Activated naive CD4-positive, alpha-beta T cell treated with anti-CD3 and anti-CD28 coated beads for 36 hours (primary cell): Measurements from ENCODE around the gene CCM2. TPM values are rescaled to one million over a fixed set of nuclear protein-coding genes. Genes with fewer than 3 reads are reported as not detected.
A peak's percentile ranks its signal among the peaks of the same experiment; 100 is the strongest.
"Not testable (repeated sequence)": the region's sequence is repeated elsewhere in the genome, so short reads cannot be mapped to it uniquely, and the experiment has no call there.

Experiments used
- CTCF ChIA-PET: fragments of 350-600 bp; sonication (Branson Sonifier 250); formaldehyde crosslinking; loops from one replicate; lab custom pipeline; 2021; ENCODE audit warnings: antibody characterized with exemption; lab: Charles Lee
- DNase-seq: peaks from one replicate; pipeline ENCODE4 v3.0.0-alpha.2; 2020
- H3K27ac Mint-ChIP-seq: one replicate; pipeline ENCODE4 v1.8.0; 2021; ENCODE audit warnings: mild to moderate bottlenecking, mixed read lengths
- H3K27me3 Mint-ChIP-seq: one replicate; pipeline ENCODE4 v1.8.0; 2021; ENCODE audit warnings: low read depth, mixed read lengths
- H3K36me3 Mint-ChIP-seq: one replicate; pipeline ENCODE4 v1.8.0; 2021; ENCODE audit warnings: low read depth, mixed read lengths
- H3K4me1 Mint-ChIP-seq: one replicate; pipeline ENCODE4 v1.8.0; 2021; ENCODE audit warnings: low read depth, mixed read lengths
- H3K4me3 Mint-ChIP-seq: one replicate; pipeline ENCODE4 v1.8.0; 2021; ENCODE audit warnings: mild to moderate bottlenecking, moderate library complexity, mixed read lengths
- H3K9me3 Mint-ChIP-seq: one replicate; pipeline ENCODE4 v1.8.0; 2021; ENCODE audit warnings: mixed read lengths
- intact Hi-C: fragments of 100-400 bp; cut with micrococcal nuclease; formaldehyde crosslinking; loops from one replicate; pipeline ENCODE4 v1.15.1; 2023
- total RNA-seq, 2 experiments: library from RNA; stranded (reverse); gene quantifications; one replicate each; pipeline ENCODE4 v1.2.3, GENCODE V29; 2021

The CCM2 gene
- total RNA-seq, 2 experiments from 2014 or later: 87.9 to 88.3 TPM

DNA sequence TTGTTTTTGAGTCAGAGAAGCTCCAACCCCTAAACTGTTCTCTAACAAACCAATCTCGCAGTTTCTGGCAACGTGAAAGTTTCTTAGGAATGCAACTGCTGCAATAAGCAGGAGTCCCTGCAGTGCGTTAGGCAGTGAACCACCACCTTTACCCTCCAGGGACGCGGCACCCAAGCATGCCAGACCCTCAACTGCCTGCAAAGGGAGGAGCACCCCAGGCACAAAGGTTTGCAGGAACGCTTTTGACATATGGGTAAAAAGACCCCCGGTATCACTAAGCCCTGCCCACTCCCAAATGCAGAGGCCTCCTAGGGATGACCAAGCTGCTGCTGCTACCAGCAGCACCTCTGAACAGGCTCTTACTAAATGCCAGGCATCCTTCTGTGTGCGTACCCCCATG is 106.8 kb downstream of the CCM2 start:
- peaks cover 40% of the 10 kb centered on the region for H3K4me1 Mint-ChIP-seq
- no peaks in the 10 kb centered on the region for H3K9me3 Mint-ChIP-seq
- intact Hi-C loops: no loop called here
- H3K4me3 Mint-ChIP-seq: no peak overlapping the region
- no peak for DNase-seq
- H3K36me3 Mint-ChIP-seq: peaks cover 51% of the 10 kb centered on the region
- CTCF ChIA-PET: interaction anchor here (0.6 to 1.4 kb wide), 3 partner anchors 29 to 123 kb away, joined by 3 to 4 read pairs (median 4); no protein-coding TSS in a partner anchor
- no peaks in the 10 kb centered on the region for H3K27me3 Mint-ChIP-seq
- H3K27ac Mint-ChIP-seq: no peak overlapping the region

DNA sequence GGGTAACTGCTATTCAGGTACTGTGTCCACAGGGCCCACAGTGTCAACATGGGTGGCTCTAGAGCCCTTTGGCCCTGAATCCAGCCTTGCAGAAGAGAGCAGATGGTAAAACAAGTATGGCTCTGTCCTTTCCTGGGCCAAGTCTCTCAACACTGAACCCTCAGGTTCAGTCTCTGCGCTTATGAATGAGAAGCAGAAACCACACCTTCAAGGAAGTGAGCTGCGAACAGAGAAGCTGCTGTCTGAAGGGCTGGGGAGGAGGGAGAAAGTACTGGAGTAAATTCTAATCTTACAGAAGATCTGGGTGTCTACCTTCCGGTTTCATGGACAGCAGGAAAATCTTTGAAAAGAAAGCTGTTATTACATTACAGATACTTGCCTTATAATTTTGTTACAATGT is 107.4 kb downstream of the CCM2 start:
- CTCF ChIA-PET: interaction anchor here (1.3 to 1.4 kb wide), 2 partner anchors 29 to 124 kb away, joined by 4 read pairs; no protein-coding TSS in a partner anchor
- peaks cover 50% of the 10 kb centered on the region for H3K36me3 Mint-ChIP-seq
- peak overlapping the region; percentile 52 for H3K27ac Mint-ChIP-seq
- no peak for DNase-seq
- intact Hi-C loops: no loop called here
- no peaks in the 10 kb centered on the region for H3K9me3 Mint-ChIP-seq
- no peaks in the 10 kb centered on the region for H3K27me3 Mint-ChIP-seq
- peaks cover 40% of the 10 kb centered on the region for H3K4me1 Mint-ChIP-seq
- peak overlapping the region; percentile 34 for H3K4me3 Mint-ChIP-seq

DNA sequence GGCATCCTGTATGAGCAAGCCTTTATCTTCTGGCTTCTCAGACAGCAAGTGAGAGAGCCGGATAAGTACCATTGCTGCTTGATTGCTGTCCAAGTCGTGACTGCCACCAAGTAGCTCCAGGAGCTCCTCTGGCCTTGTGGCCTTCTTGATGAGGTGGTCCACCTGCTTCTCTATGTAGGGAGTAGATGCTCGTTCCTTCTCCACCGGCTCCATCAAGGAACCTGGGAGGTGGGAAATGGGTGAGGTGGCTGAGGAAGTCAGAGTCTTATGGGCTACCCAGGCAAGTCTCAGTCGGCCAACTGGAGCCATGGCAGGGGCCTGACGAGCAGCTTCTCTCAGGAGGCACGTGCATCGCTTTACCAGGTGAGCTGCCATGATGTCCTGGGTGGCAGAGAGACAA is 108.9 kb downstream of the CCM2 start:
- DNase-seq: no peak
- CTCF ChIA-PET: no interaction called here
- H3K27me3 Mint-ChIP-seq: no peaks in the 10 kb centered on the region
- peak overlapping the region; percentile 65 for H3K27ac Mint-ChIP-seq
- intact Hi-C loops: no loop called here
- H3K4me3 Mint-ChIP-seq: peak overlapping the region; percentile 60
- H3K36me3 Mint-ChIP-seq: peaks cover 45% of the 10 kb centered on the region
- H3K9me3 Mint-ChIP-seq: no peaks in the 10 kb centered on the region
- peaks cover 45% of the 10 kb centered on the region for H3K4me1 Mint-ChIP-seq

DNA sequence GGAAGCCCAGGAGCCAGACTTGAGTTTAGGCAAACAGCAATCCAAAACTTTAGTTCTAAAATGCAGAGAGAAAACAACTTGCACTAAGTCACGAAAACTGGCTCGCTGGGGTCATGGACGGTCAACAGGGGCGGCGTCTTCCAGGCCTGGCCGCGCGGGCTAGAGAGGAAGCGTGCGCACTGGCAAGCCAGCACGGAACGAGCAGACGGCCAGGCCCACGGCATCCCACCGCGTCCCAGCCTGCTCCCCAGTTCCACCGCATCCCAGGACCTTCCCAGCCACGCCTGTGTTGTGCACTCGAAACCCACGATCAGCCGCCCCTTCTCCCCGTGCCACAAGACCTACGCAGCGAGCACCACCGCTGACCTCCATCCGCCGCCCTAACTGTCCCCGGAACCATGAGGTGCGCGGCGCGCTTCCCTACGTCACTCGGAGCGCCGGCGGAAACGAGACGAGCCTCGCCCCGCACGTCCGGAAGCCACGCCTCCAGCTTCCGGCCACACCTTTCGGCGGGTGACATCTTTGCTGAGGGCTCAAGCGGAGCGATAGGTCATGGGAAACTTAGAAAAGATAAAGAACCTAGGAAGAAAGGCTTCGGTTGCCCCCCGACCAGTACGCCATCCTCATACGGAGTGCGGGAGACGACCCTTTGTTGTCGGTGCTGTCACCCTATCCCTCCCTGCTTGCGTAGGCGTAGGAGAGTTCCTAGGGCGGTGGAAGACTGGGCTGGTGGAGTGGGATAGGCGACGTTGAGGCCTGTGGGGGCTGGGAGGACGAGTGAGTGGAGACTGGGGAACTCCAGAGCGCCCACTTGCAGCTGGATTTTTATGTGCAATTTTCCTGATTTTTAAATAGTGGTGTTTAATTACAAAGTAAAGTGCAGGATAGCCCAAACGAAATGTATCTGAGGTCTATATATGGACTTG is 111.6 kb downstream of the CCM2 start, which contains the start of gene TBRG4:
TSS of gene TBRG4 (minus strand) at position 400 of the 926 bp plus-strand sequence. CDS start 2,460 bp downstream, outside the sequence.
- no peaks in the 10 kb centered on the region for H3K9me3 Mint-ChIP-seq
- peaks cover 40% of the 10 kb centered on the region for H3K4me1 Mint-ChIP-seq
- intact Hi-C loops: loop anchor here (1.0 to 2.0 kb wide), 10 partner anchors 25 to 529 kb away; partner anchors contain the start of genes H2AZ2, OGDH, PPIA and PURB
- H3K27ac Mint-ChIP-seq: peak within 1 kb of the TSS; percentile 89
- no peaks in the 10 kb centered on the region for H3K27me3 Mint-ChIP-seq
- peaks cover 36% of the 10 kb centered on the region for H3K36me3 Mint-ChIP-seq
- CTCF ChIA-PET: interaction anchor here (0.8 to 1.8 kb wide), 6 partner anchors 8 to 139 kb away, joined by 3 to 6 read pairs (median 4); no protein-coding TSS in a partner anchor
- peak; percentile 96 for DNase-seq
- peak within 1 kb of the TSS; percentile 85 for H3K4me3 Mint-ChIP-seq

DNA sequence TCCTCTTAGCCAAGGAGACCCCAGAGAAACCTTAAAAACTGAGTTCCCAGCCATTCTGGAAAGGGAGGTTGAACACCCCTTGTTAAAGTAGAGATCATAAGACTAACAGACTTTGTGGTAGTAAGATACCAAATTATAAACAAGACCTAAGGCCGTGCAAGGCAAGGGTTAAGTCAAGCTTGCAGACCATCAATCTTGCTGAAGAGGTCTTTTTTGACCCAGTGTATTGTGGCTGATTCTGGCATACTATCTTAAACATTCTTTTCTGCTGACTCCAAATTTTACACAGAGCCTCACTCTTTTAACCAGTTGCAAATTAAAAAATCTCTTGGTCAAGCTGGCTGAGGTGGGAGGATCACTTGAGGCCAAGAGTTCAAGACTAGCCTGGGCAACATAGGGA is 112.6 kb downstream of the CCM2 start:
- DNase-seq: no peak
- peaks cover 30% of the 10 kb centered on the region for H3K4me1 Mint-ChIP-seq
- CTCF ChIA-PET: interaction anchor here (1.2 kb wide), 1 partner anchor 13 kb away, joined by 3 read pairs; no protein-coding TSS in a partner anchor
- no peaks in the 10 kb centered on the region for H3K9me3 Mint-ChIP-seq
- H3K4me3 Mint-ChIP-seq: peak overlapping the region; percentile 85
- no peaks in the 10 kb centered on the region for H3K27me3 Mint-ChIP-seq
- intact Hi-C loops: no loop called here
- H3K36me3 Mint-ChIP-seq: peaks cover 29% of the 10 kb centered on the region
- H3K27ac Mint-ChIP-seq: peak overlapping the region; percentile 60

DNA sequence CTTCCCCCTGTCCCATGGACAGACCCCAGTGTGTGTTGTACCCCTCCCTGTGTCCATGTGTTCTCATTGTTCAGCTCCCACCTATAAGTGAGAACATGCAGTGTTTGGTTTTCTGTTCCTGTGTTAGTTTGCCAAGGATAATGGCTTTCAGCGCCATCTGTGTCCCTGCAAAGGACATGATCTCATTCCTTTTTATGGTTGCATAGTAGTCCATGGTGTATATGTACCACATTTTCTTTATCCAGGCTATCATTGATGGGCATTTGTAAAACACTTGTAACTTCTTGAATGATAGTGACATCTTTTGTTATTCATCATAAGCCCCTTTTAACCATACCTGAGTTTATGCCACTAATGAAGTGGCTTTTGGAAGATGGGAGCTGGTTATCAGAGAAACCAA is 114.3 kb downstream of the CCM2 start:
- CTCF ChIA-PET: interaction anchor here (1.2 kb wide), 1 partner anchor 21 kb away, joined by 7 read pairs; no protein-coding TSS in a partner anchor
- H3K4me3 Mint-ChIP-seq, intact Hi-C loops, H3K27ac Mint-ChIP-seq, H3K9me3 Mint-ChIP-seq, DNase-seq, H3K27me3 Mint-ChIP-seq: not testable (repeated sequence)
- Mint-ChIP-seq H3K36me3 (peaks cover 16% of the 10 kb centered on the region), H3K4me1 (peaks cover 16% of the 10 kb centered on the region)

DNA sequence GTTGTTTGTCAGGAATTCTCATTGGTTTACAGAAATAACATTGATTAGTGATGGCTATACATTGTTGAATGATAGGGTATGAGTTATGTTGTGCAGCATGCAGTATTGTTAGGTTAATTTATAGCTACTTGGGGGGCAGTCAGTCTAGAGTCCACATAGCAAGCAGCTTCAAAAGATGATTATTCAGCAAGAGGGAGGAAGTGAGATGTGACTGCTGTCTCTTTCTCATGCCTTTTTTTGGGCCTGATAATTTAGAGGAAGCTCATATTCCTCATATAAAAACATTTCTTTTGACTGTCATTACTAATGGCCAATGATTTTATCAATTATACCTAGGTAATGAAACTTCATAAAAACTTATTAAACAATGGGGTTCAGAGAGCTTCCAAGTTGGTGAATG is 114.9 kb downstream of the CCM2 start:
- H3K9me3 Mint-ChIP-seq: no peaks in the 10 kb centered on the region
- DNase-seq: no peak
- CTCF ChIA-PET: interaction anchor here (1.2 to 1.4 kb wide), 2 partner anchors 21 to 258 kb away, joined by 3 to 7 read pairs; no protein-coding TSS in a partner anchor
- H3K36me3 Mint-ChIP-seq: peaks cover 15% of the 10 kb centered on the region
- no peak overlapping the region for H3K27ac Mint-ChIP-seq
- no peak overlapping the region for H3K4me3 Mint-ChIP-seq
- intact Hi-C loops: no loop called here
- peaks cover 13% of the 10 kb centered on the region for H3K4me1 Mint-ChIP-seq
- no peaks in the 10 kb centered on the region for H3K27me3 Mint-ChIP-seq

DNA sequence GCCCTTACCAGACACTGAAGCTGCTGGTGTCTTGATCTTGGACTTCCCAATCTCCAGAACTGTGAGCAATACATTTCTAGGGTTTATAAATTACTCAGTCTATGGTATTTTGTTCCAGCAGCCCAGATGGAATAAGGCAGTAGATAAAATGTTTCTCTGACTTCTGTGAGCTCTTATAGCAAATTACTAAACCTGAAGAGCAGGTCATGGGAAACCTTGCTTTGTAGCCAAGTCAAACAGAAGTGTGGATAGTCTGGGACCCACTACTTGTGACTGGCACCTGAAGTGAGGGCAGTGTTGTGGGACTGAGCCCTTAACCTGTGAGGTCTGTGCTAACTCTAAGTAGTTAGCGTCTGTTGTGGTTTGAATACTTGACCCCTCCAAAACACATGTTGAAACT is 116.0 kb downstream of the CCM2 start:
- Mint-ChIP-seq H3K27me3 (no peaks in the 10 kb centered on the region), H3K4me3 (no peak overlapping the region), H3K36me3 (peaks cover 6% of the 10 kb centered on the region), H3K9me3 (no peaks in the 10 kb centered on the region), H3K4me1 (peaks cover 8% of the 10 kb centered on the region), H3K27ac (no peak overlapping the region)
- CTCF ChIA-PET: interaction anchor here (1.0 to 1.4 kb wide), 3 partner anchors 19 to 259 kb away, joined by 3 to 5 read pairs (median 3); no protein-coding TSS in a partner anchor
- DNase-seq: no peak
- intact Hi-C loops: no loop called here

DNA sequence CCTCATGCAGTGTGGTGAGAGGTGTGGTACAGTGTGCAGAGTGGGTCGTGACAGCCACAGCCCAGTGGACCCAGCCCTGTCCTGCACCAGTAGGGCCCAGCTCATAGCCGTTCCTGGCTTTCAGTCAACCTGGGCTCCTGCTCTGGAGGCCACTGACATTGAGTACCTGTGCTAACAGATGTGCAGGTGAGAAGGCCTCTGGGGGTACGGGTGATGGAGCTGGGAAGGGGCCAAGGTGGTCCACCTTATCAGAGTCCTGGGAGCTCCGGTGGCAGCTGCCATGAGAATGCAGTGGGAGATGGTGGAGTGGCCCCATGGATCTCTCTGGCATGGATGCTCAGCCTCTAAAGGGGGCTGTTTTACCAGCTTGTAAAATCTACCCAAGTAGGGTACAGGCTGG is 117.6 kb downstream of the CCM2 start:
- CTCF ChIA-PET: interaction anchor here (1.9 kb wide), 1 partner anchor 18 kb away, joined by 6 read pairs; no protein-coding TSS in a partner anchor
- Mint-ChIP-seq H3K4me1 (peaks cover 5% of the 10 kb centered on the region), H3K27me3 (no peaks in the 10 kb centered on the region), H3K36me3 (no peaks in the 10 kb centered on the region), H3K4me3 (no peak overlapping the region), H3K27ac (no peak overlapping the region), H3K9me3 (no peaks in the 10 kb centered on the region)
- no peak for DNase-seq
- intact Hi-C loops: no loop called here

DNA sequence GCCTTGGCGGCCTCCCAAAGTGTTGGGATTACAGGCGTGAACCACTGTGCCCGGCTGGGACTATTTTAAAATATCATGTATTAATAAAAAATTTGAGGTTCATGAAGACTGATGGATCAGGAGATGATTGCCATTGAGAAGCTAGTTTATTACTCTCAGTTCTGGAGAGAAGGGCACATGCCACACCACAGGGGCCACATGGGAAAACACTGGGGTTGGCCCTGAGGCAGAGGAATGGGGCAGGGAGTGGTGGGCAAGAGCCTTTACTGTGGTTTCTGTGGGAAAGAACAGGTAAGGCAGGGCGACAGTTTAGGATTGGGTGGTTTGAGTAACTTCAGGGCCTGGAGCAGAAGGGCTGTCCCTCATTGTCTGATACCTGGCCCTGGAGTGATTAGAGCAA is 118.3 kb downstream of the CCM2 start:
- Mint-ChIP-seq H3K27ac (no peak overlapping the region), H3K4me1 (peaks cover 9% of the 10 kb centered on the region), H3K27me3 (no peaks in the 10 kb centered on the region), H3K4me3 (no peak overlapping the region), H3K9me3 (no peaks in the 10 kb centered on the region), H3K36me3 (no peaks in the 10 kb centered on the region)
- CTCF ChIA-PET: interaction anchor here (1.9 kb wide), 1 partner anchor 18 kb away, joined by 6 read pairs; no protein-coding TSS in a partner anchor
- intact Hi-C loops: no loop called here
- DNase-seq: no peak

DNA sequence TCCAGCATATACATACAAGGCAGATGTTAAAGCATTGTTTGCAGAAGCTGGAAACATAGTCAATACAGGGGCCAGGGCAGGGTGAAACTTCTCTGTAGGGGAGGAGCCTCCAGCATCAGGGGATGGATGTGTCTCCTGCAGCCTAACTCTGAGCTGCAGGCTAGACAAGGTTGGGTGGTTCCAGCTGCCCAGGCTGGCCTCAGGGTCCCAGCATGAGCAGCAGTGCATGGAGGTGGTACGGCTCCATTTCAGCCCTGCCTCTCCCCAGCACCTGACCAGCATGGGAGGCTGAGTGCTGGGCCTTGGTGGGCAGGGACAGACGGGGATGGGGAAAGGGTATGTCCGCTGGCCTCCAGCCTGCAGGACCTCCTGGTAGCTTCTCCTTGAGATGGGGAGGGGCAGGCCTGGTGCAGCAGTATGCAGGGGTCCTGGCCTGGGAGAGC is 118.9 kb downstream of the CCM2 start:
- Mint-ChIP-seq H3K4me1 (peaks cover 14% of the 10 kb centered on the region), H3K9me3 (no peaks in the 10 kb centered on the region), H3K4me3 (no peak overlapping the region), H3K36me3 (no peaks in the 10 kb centered on the region), H3K27me3 (no peaks in the 10 kb centered on the region), H3K27ac (no peak overlapping the region)
- DNase-seq: no peak
- CTCF ChIA-PET: interaction anchor here (1.9 kb wide), 1 partner anchor 17 kb away, joined by 6 read pairs; no protein-coding TSS in a partner anchor
- intact Hi-C loops: no loop called here

DNA sequence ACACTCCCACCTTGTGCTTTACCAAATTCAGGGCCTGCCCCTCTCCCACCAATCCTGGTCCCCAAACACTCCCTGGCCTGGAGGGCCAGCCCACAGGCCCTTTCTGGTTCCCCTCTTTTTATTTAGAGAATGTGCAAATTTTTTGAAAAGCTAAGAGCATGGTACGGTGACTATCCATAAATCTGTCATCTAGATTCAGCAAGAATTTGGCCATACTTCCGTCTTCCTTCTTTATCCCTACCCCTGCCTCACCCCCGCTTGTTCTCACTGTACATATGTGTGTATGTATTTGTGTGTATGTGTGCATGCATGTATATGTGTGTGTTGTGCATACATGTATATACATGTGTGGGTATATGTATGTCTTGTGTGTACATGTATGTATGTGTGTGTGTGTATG is 119.5 kb downstream of the CCM2 start:
- no peak for DNase-seq
- intact Hi-C loops: no loop called here
- CTCF ChIA-PET: no interaction called here
- Mint-ChIP-seq H3K27me3 (no peaks in the 10 kb centered on the region), H3K4me1 (peaks cover 14% of the 10 kb centered on the region), H3K4me3 (no peak overlapping the region), H3K9me3 (no peaks in the 10 kb centered on the region), H3K36me3 (no peaks in the 10 kb centered on the region), H3K27ac (no peak overlapping the region)
